Measurements from ENCODE around the gene KMT2E. TPM values are rescaled to one million over a fixed set of nuclear protein-coding genes. Genes with fewer than 3 reads are reported as not detected.

Gene KMT2E
- total RNA-seq, 1 experiment from 2014 or later = 52.3 TPM

GRCh38 chr7:105013221-105013815 lies 687 bp upstream of the KMT2E start (continued):
- TF ChIP-seq ARID4B (CRISPR knock-in tag; IDR thresholded peaks at IDR 0.05; ENCODE audit: borderline replicate concordance) = no peak; the same call in 1 of the 2 replicates
- TF ChIP-seq ZNF425 (CRISPR knock-in tag; conservative IDR thresholded peaks at IDR 0.05) = 0 out of 2 replicates have a peak, but pooled peaks have one; percentile 32
- no peak for TF ChIP-seq ZNF532 (CRISPR knock-in tag; IDR thresholded peaks at IDR 0.05; ENCODE audit: borderline replicate concordance)
- 0 out of 2 replicates have a peak, but pooled peaks have one; percentile 4 for TF ChIP-seq ZNF671 (CRISPR knock-in tag; IDR thresholded peaks at IDR 0.05)
- TF ChIP-seq FOXP4 (CRISPR knock-in tag; IDR thresholded peaks at IDR 0.05) = peak; percentile 27; the same call in 1 of the 2 replicates
- TF ChIP-seq ERG (CRISPR knock-in tag; IDR thresholded peaks at IDR 0.05) = peak; percentile 70; the same call in 1 of the 2 replicates
- peak; percentile 50 for TF ChIP-seq ZNF121 (CRISPR knock-in tag; IDR thresholded peaks at IDR 0.05)
- no peak; the same call in 1 of the 2 replicates for TF ChIP-seq NFATC4 (CRISPR knock-in tag; IDR thresholded peaks at IDR 0.05)
- no peak for TF ChIP-seq ZNF317 (CRISPR knock-in tag; IDR thresholded peaks at IDR 0.05; ENCODE audit: borderline replicate concordance, low read depth)
- TF ChIP-seq PRRX2 (CRISPR knock-in tag; IDR thresholded peaks at IDR 0.05) = peak; percentile 61
- TF ChIP-seq ZBTB43 (CRISPR knock-in tag; IDR thresholded peaks at IDR 0.05) = no peak
- no peak for TF ChIP-seq MAX (CRISPR knock-in tag; IDR thresholded peaks at IDR 0.05)
- TF ChIP-seq ZNF232 (CRISPR knock-in tag; IDR thresholded peaks at IDR 0.05) = no peak
- 0 out of 2 replicates have a peak, but pooled peaks have one; percentile 42 for TF ChIP-seq TEAD4 (CRISPR knock-in tag; IDR thresholded peaks at IDR 0.05)
